Measurements from ENCODE around the gene TMEM239.

Gene TMEM239

DNA sequence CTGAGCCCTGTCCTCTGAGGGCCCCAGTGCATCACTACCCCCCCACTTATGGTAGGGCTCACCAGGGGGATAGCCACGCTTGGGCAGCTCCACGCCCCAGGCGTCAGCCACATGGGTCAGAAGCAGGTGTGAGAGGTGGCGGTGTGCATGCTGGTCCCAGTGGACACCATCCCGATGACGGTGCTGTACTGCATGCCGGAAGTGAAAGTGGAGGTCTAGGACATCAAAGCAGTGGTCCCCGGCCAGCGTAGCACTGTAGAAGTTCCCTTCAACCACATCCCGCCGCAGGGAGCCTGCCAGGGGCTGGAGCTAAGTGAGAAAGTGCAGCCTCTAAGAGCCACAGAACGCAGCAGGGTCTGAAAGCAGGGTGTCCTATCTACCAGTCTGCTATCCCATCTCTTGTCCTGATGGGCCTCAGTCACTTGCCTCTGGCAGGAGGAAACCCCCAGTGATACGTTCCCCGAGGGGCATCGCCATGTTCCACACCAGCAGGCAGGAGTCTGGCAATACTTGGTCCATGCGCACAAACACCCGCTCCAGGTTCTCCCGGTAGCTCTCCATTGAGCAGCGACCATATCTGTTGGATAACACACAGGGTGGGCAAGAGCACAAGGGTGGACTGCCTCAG is 22.1 kb downstream of the TMEM239 start:
- Histone ChIP-seq H3K79me2 (ENCODE audit: insufficient read depth, low read length) (peaks cover 30% of the 10 kb centered on the region; the same call in 1 of the 2 replicates), H3K9ac (ENCODE audit: low read depth, low read length, poor library complexity, severe bottlenecking) (no peak overlapping the region), H3K9me2 (replicated peaks; ENCODE audit: low read depth, low read length) (no peaks in the 10 kb centered on the region), H2AFZ (ENCODE audit: low read length) (no peak overlapping the region), H3K27me3 (ENCODE audit: insufficient read depth, low read length, poor library complexity, severe bottlenecking) (no peaks in the 10 kb centered on the region), H3K4me1 (ENCODE audit: insufficient read depth, low read length, poor library complexity, severe bottlenecking) (peaks cover 21% of the 10 kb centered on the region), H3K4me3 (ENCODE audit: low read length, poor library complexity, severe bottlenecking) (no peak overlapping the region), H3K9me3 (ENCODE audit: insufficient read depth, low read depth, low read length) (no peaks in the 10 kb centered on the region), H3K4me2 (ENCODE audit: low read depth, low read length, poor library complexity, severe bottlenecking) (peak overlapping the region; percentile 25), H3K36me3 (ENCODE audit: insufficient read depth, low read length) (no peaks in the 10 kb centered on the region), H3F3A (ENCODE audit: low read depth) (no peaks in the 10 kb centered on the region), H4K20me1 (ENCODE audit: insufficient read depth, low read length, poor library complexity, severe bottlenecking) (no peaks in the 10 kb centered on the region)
- TF ChIP-seq, protein P1, sequence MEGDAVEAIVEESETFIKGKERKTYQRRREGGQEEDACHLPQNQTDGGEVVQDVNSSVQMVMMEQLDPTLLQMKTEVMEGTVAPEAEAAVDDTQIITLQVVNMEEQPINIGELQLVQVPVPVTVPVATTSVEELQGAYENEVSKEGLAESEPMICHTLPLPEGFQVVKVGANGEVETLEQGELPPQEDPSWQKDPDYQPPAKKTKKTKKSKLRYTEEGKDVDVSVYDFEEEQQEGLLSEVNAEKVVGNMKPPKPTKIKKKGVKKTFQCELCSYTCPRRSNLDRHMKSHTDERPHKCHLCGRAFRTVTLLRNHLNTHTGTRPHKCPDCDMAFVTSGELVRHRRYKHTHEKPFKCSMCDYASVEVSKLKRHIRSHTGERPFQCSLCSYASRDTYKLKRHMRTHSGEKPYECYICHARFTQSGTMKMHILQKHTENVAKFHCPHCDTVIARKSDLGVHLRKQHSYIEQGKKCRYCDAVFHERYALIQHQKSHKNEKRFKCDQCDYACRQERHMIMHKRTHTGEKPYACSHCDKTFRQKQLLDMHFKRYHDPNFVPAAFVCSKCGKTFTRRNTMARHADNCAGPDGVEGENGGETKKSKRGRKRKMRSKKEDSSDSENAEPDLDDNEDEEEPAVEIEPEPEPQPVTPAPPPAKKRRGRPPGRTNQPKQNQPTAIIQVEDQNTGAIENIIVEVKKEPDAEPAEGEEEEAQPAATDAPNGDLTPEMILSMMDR (conservative IDR thresholded peaks at IDR 0.05; ENCODE audit: low read length) = no peak
- TF ChIP-seq EZH2phosphoT487 (IDR thresholded peaks at IDR 0.05; ENCODE audit: borderline replicate concordance) = no peak

DNA sequence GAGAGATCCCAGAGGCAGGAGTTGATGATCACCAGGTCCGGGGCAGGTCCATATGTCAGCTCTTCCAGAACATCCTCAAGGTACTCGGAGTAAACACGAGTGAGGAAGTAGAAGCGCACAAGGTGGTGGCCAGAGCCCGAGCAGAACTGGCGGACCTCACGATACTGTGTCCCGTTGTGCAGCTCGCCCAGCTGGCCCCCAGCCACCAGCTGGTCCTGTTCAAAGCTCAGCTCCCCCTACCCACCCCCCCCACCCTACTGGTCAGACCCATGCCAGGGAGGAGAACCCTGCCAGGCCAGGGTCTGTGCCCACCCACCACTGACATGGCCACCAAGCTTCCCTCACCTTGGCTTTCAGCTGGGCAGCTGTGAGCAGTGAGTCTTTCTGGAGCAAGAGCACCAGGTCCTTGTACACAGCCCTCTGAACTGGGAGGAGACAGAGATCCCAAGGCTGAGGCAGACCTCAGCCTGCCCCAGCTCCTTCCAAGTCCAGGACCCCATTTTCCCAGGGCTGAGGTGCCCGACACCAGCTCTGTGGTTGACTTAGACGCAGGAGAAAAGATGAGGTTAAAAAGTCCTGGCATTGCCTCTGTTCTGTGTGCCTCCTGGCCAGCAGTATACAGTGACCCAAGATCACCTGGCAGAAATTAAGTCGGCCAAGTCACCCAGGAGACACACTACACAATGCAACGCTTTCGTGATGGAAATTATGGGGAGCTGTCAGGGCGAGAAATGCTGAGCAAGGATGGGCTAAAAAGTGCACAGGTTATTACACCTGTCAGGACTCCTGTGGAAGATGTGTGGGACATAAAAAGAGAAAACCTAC is 22.9 kb downstream of the TMEM239 start:
- Histone ChIP-seq H3K27me3 (ENCODE audit: insufficient read depth, low read length, poor library complexity, severe bottlenecking) (no peaks in the 10 kb centered on the region), H3K9me3 (ENCODE audit: insufficient read depth, low read depth, low read length) (no peaks in the 10 kb centered on the region), H3K36me3 (ENCODE audit: insufficient read depth, low read length) (no peaks in the 10 kb centered on the region), H3F3A (ENCODE audit: low read depth) (no peaks in the 10 kb centered on the region), H3K79me2 (ENCODE audit: insufficient read depth, low read length) (peaks cover 30% of the 10 kb centered on the region; the same call in 1 of the 2 replicates), H4K20me1 (ENCODE audit: insufficient read depth, low read length, poor library complexity, severe bottlenecking) (no peaks in the 10 kb centered on the region), H3K4me2 (ENCODE audit: low read depth, low read length, poor library complexity, severe bottlenecking) (peak overlapping the region; percentile 90), H3K4me3 (ENCODE audit: low read length, poor library complexity, severe bottlenecking) (peak overlapping the region; percentile 93), H3K9ac (ENCODE audit: low read depth, low read length, poor library complexity, severe bottlenecking) (peak overlapping the region; percentile 85), H2AFZ (ENCODE audit: low read length) (no peak overlapping the region), H3K4me1 (ENCODE audit: insufficient read depth, low read length, poor library complexity, severe bottlenecking) (peaks cover 27% of the 10 kb centered on the region), H3K9me2 (replicated peaks; ENCODE audit: low read depth, low read length) (no peaks in the 10 kb centered on the region)
- TF ChIP-seq, protein P1 (conservative IDR thresholded peaks at IDR 0.05; ENCODE audit: low read length) = no peak
- TF ChIP-seq EZH2phosphoT487 (IDR thresholded peaks at IDR 0.05; ENCODE audit: borderline replicate concordance) = no peak

DNA sequence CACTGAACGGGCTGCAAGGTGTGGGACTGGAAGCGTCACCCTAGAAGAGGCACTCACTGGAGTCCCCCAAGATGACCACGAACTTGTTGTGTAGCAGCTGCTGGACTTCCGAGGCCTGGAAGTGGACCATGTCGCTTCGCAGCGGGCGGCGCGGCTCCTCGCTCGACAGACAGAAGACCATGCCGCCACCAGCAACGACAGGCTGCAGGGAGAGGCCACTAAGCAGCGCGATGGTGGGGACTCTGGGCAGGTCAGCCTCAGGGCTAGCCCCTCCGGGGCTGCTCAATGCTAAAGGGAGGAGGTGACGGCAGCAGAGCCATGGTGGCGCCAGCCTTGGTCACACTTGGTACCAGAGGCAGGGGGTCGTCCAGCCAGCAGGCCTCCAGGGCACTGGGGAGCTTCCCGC is 23.6 kb downstream of the TMEM239 start:
- Histone ChIP-seq H3K27me3 (ENCODE audit: insufficient read depth, low read length, poor library complexity, severe bottlenecking) (no peaks in the 10 kb centered on the region), H3K4me3 (ENCODE audit: low read length, poor library complexity, severe bottlenecking) (peak overlapping the region; percentile 93), H3K9me3 (ENCODE audit: insufficient read depth, low read depth, low read length) (no peaks in the 10 kb centered on the region), H2AFZ (ENCODE audit: low read length) (no peak overlapping the region), H3K4me2 (ENCODE audit: low read depth, low read length, poor library complexity, severe bottlenecking) (peak overlapping the region; percentile 90), H4K20me1 (ENCODE audit: insufficient read depth, low read length, poor library complexity, severe bottlenecking) (no peaks in the 10 kb centered on the region), H3K79me2 (ENCODE audit: insufficient read depth, low read length) (peaks cover 30% of the 10 kb centered on the region; the same call in 1 of the 2 replicates), H3K9me2 (replicated peaks; ENCODE audit: low read depth, low read length) (no peaks in the 10 kb centered on the region), H3F3A (ENCODE audit: low read depth) (no peaks in the 10 kb centered on the region), H3K36me3 (ENCODE audit: insufficient read depth, low read length) (no peaks in the 10 kb centered on the region), H3K4me1 (ENCODE audit: insufficient read depth, low read length, poor library complexity, severe bottlenecking) (peaks cover 33% of the 10 kb centered on the region), H3K9ac (ENCODE audit: low read depth, low read length, poor library complexity, severe bottlenecking) (peak overlapping the region; percentile 85)
- no peak for TF ChIP-seq EZH2phosphoT487 (IDR thresholded peaks at IDR 0.05; ENCODE audit: borderline replicate concordance)
- TF ChIP-seq, protein P1 (conservative IDR thresholded peaks at IDR 0.05; ENCODE audit: low read length) = no peak
